HFFc6 (cell line): ENCODE data around the gene LSM4. TPM values are rescaled to one million over a fixed set of nuclear protein-coding genes. Genes with fewer than 3 reads are reported as not detected.

Source experiments
- DNase-seq: peaks from one replicate; pipeline ENCODE4 v3.0.0-alpha.2; 2018
- H3K27ac Mint-ChIP-seq: 2 replicates; pipeline ENCODE4 v1.8.0; 2020; ENCODE audit warnings: mild to moderate bottlenecking, mixed read lengths
- H3K27me3 Mint-ChIP-seq: 2 replicates; pipeline ENCODE4 v1.8.0; 2021; ENCODE audit warnings: mild to moderate bottlenecking, moderate library complexity, mixed read lengths; ENCODE audit not compliant: insufficient read depth
- H3K36me3 Mint-ChIP-seq: 2 replicates; pipeline ENCODE4 v1.8.0; 2021; ENCODE audit warnings: low read depth, mixed read lengths
- H3K4me1 Mint-ChIP-seq: 2 replicates; pipeline ENCODE4 v1.8.0; 2020; ENCODE audit warnings: low read depth, mixed read lengths
- H3K4me3 Mint-ChIP-seq: 2 replicates; pipeline ENCODE4 v1.8.0; 2020; ENCODE audit warnings: mild to moderate bottlenecking, moderate library complexity, mixed read lengths
- H3K9me3 Mint-ChIP-seq: 2 replicates; pipeline ENCODE4 v1.8.0; 2020; ENCODE audit warnings: mild to moderate bottlenecking, mixed read lengths
- CTCF ChIP-seq: fragments of 200-600 bp; sonication (generic); IDR thresholded peaks from 2 replicates; pipeline ENCODE4 v1.5.0; 2021; ENCODE audit warnings: antibody characterized with exemption, mild to moderate bottlenecking
- total RNA-seq, 6 experiments: library from RNA; stranded (reverse); fragmentation: NEBNext Ultra II Directional; extraction: Animal tissue kit (Norgen Biotek cat#: 25700); gene quantifications; 2 replicates in 1 of 6; 3 replicates in 5 of 6; pipeline ENCODE4 v1.2.3, GENCODE V29; 2021

LSM4 gene
- total RNA-seq, 6 experiments from 2014 or later: 175 to 217 (median 202) TPM

GRCh38 chr19:18308948-18309325, 13.9 kb downstream of the LSM4 start:
- peaks cover 8% of the 10 kb centered on the region for H3K36me3 Mint-ChIP-seq
- no peak for DNase-seq
- peaks cover 1% of the 10 kb centered on the region; the same call in 1 of the 2 replicates for H3K27me3 Mint-ChIP-seq
- no peak overlapping the region for H3K4me3 Mint-ChIP-seq
- no peak for TF ChIP-seq CTCF
- no peak overlapping the region for H3K27ac Mint-ChIP-seq
- no peaks in the 10 kb centered on the region for H3K9me3 Mint-ChIP-seq
- peaks cover 14% of the 10 kb centered on the region for H3K4me1 Mint-ChIP-seq

- no peak for DNase-seq
- Mint-ChIP-seq H3K27me3 (peaks cover 1% of the 10 kb centered on the region; the same call in 1 of the 2 replicates), H3K9me3 (0 out of 2 replicates have a peak, but pooled peaks cover 3% of the 10 kb centered on the region), H3K27ac (no peak overlapping the region), H3K36me3 (peaks cover 8% of the 10 kb centered on the region), H3K4me3 (no peak overlapping the region), H3K4me1 (peaks cover 20% of the 10 kb centered on the region)
- TF ChIP-seq CTCF: no peak
These were observed 14.6 kb downstream of the LSM4 start for GRCh38 chr19:18308051-18308947.

GRCh38 chr19:18307271-18307681, 15.6 kb downstream of the LSM4 start:
- Mint-ChIP-seq H3K36me3 (peaks cover 8% of the 10 kb centered on the region), H3K4me3 (no peak overlapping the region), H3K9me3 (0 out of 2 replicates have a peak, but pooled peaks cover 3% of the 10 kb centered on the region), H3K27ac (no peak overlapping the region; the same call in 1 of the 2 replicates), H3K27me3 (peaks cover 1% of the 10 kb centered on the region; the same call in 1 of the 2 replicates), H3K4me1 (peaks cover 23% of the 10 kb centered on the region)
- DNase-seq: no peak
- no peak; the same call in 1 of the 2 replicates for TF ChIP-seq CTCF

- no peak overlapping the region for H3K4me3 Mint-ChIP-seq
- no peak for TF ChIP-seq CTCF
- peaks cover 8% of the 10 kb centered on the region for H3K36me3 Mint-ChIP-seq
- H3K27ac Mint-ChIP-seq: no peak overlapping the region; the same call in 1 of the 2 replicates
- H3K9me3 Mint-ChIP-seq: 0 out of 2 replicates have a peak, but pooled peaks cover 3% of the 10 kb centered on the region
- H3K4me1 Mint-ChIP-seq: peaks cover 23% of the 10 kb centered on the region
- DNase-seq: no peak
- H3K27me3 Mint-ChIP-seq: peaks cover 1% of the 10 kb centered on the region; the same call in 1 of the 2 replicates
These were observed 16.0 kb downstream of the LSM4 start for GRCh38 chr19:18306888-18307260.

GRCh38 chr19:18306209-18306887, 16.5 kb downstream of the LSM4 start:
- H3K36me3 Mint-ChIP-seq: peaks cover 8% of the 10 kb centered on the region
- H3K27me3 Mint-ChIP-seq: peaks cover 1% of the 10 kb centered on the region; the same call in 1 of the 2 replicates
- H3K4me3 Mint-ChIP-seq: no peak overlapping the region
- DNase-seq: no peak
- H3K9me3 Mint-ChIP-seq: 0 out of 2 replicates have a peak, but pooled peaks cover 3% of the 10 kb centered on the region
- peak overlapping the region; percentile 100 for H3K27ac Mint-ChIP-seq
- H3K4me1 Mint-ChIP-seq: peaks cover 28% of the 10 kb centered on the region
- TF ChIP-seq CTCF: no peak
